NCI-H82 (cell line): ENCODE data around the gene PHF2.
"Not testable (repeated sequence)": the region's sequence is repeated elsewhere in the genome, so short reads cannot be mapped to it uniquely, and the experiment has no call there.

ENCODE experiments used
- DNase-seq: peaks from one replicate; lab custom pipeline; 2025; lab: John Stamatoyannopoulos, UW

Gene PHF2

DNA sequence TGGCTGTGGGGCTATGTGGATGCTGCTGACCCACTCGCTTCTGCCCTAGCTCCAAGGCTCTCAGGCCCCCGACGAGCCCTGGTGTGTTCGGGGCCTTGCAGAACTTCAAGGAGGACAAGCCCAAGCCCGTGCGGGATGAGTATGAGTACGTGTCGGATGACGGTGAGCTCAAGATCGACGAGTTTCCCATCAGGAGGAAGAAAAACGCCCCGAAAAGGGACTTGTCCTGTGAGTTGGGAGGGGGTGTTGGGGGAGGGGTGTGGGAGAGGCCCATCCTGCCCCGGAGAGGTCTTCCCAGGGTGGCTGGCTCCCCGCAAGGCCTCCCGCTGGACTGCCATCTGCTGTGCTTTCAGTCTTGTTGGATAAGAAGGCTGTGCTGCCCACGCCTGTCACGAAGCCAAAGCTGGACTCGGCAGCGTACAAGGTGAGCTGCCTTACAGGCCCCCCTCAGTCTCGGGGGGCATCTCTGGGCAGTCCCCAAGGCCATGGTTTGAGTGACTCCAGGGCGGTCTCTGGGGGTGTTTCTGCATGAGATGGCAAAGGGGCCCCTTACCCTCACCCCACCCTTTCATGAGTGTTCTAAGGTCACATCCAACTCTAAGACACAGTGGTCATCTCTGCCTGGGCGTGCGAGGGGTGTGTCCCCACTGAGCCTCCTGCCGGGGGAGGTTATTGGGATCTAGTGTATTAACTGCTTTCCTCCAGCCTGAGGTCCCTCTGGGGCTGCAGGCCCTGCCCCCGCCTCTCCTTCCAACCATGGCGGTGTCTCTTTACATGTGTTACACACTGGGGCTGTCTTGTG, 89.5 kb downstream of the PHF2 start:
- DNase-seq, result no peak

DNA sequence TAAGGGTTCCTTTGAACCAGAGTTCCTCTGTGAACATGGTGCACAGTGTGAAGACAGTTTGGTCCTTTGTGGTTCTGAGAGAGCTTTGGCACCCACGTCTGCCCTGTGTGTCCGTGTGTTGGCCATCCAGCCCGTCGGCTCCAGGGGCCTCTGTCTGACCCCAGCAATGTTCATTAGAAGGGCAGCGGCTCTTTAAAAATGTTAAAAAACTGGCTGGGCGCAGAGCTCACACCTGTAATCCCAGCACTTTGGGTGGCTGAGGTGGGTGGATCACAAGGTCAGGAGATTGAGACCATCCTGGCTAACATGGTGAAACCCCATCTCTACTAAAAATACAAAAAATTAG, 90.0 kb downstream of the PHF2 start:
- not testable (repeated sequence) for DNase-seq

DNA sequence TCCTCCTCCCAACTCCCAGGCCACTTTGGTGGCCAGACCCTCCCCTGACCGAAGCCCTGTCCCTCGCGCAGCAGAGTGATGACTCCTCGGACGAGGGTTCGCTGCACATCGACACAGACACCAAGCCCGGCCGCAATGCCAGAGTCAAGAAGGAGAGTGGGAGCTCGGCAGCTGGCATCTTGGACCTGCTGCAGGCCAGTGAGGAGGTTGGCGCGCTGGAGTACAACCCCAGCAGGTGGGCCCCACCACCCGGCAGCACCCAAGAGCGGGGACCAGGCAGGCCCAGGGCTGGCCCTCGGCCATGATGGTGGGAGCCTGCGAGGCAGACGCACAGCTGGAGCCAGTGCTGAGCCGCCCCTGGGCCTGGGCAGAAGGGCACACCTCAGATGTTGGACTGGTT, 90.6 kb downstream of the PHF2 start:
- DNase-seq, result no peak

DNA sequence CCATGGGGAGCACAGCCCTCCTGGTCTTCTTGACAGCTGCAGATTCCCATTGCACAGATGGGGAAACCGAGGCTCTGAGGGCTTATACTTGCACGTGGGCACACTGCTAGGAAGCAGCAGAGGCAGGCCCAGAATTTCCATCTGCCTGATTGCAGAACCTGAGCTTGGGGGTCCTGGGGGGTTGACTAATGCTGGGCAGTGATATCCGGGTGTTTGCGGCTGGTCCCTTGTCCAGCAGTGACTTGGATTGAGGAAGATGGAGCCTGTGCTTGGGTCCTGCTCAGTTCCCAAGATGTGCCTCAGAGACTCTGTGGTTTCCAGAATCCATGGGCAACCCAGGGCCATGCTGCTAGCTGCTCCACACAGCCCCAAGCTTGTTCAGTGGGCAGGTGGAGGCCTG, 91.2 kb downstream of the PHF2 start:
- DNase-seq, result no peak

DNA sequence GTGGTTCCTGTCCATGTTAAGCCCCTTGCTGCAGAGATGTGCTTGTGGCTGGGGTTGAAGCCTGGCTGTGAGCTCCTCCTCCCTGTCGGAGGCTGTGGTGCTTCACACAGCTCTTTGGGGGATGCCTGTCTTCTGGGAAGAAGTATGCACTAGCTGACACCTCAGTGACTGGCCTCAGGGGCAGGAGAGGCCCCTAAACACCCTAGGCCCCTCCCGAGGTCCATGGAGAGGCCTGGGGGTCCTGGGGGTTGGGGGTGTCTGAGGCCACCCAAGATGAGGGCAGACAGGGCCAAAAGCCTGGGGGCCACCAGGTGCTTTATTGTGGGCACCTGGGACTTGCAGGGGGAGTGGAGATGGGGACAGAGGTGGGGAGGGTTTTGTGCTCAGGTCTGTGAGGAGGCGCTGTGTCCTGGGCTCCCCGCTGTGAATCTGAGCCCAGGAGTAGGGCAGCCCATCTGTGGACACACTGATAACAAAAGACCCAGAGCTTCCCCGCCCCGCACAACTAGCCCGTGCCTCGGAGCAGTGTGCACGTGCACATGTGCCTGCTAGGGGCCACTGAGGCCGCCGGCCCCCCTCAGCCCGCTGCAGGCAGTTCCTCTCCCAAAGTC, 92.0 kb downstream of the PHF2 start:
- no peak for DNase-seq

DNA sequence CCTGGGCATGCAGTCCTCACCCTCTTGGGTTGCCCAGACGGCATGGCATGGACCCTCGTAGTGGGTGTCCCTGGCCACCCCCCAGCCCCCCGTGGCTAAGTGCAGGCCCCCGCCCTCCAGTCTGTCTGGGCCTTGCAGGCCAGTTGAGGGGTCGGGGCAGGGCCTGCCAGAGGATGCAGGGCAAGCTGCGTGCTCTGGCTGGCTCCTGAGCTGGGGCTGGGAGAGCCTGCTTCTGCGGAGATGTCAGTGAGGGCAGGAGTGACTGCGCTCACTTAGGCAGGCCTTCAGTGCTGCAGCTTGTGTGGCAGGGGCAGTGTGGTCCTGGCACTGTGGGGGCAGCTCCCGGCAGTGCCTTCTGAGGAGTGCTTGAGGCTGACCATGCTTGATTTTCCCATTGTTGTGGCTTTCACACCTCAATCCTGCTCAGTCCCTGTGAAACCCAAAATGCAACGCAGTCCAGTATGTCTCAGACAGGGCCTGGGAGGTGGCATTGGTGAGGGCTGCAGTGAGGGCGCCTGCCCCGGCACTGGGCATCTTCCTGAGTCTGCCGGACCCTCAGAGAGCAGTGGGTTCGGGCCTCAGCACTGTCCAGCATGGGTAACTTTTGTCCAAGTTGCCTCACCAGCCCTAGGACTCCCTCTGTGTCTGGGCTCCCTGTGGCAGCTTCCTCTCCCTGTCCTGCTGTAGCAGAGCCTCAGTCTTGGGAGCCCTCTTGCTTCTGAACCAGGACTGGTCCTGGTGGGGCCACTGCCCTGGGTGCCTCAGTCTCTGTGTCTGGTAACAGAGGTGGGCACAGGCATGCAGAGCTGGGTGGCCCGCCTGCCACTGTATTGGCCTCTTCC, 93.0 kb downstream of the PHF2 start:
- no peak for DNase-seq

DNA sequence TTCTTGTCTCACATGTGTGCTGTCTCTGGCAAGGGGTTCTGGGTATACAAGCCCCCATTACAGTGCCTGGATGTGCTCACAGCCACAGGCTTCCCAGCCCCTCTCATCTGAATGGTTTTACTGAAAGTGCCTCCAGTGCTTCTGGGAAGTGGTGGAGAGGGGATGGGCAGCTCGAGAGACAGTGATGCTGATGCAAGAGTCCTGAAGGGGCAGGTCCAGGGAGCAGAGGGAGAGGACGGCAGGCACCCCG, 93.5 kb downstream of the PHF2 start:
- no peak for DNase-seq

DNA sequence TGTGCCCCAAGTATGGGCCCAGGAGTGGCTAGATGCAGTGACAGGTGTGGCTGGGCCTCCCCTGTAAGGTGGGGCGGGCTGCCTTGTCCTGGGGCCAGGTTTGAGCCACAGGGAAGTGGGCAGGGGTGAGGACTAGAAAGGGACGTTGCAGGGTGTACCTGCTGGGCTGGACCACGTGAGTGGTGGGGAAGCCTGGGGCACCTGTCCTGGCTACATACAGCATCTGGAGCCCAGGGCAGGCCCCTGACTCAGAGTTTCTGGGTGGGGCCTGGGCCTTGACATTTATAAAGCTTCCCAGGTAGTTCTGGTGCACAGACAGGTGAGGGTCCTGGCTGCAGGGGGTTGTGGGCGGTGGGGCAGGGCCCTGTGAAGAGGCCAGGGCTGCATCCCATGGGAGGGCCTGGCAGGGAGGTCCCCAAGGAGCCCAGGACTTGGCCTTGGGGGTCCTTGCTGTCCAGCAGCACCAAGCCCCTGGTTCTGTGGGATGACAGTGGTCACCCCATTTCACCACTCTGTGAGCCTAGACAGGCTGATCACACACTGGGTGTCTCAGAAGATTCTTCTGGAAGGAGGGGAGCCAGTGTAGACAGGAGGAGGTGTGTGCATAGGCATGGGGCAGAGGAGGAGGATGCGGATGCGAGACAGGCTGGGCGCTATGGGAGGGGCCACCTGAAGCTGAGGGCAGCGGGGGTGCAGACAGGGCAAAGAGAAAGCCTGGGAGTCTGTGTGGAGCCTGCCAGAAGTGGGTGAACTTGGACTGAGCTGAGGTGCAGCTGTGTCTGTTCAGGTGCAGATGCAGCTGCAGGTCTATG, 94.0 kb downstream of the PHF2 start:
- no peak for DNase-seq

DNA sequence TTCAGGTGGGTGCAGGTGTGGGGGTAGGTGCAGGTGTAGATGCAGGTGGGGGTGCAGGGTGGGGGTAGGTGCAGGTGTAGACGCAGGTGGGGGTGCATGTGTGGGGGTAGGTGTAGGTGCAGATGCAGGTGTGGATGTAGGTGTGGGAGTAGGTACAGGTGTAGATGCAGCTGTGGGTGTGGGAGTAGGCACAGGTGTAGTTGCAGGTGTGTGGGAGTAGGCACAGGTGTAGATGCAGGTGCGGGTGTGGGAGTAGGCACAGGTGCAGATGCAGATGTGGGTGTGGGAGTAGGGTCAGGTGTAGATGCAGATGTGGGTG, 94.6 kb downstream of the PHF2 start:
- no peak for DNase-seq

DNA sequence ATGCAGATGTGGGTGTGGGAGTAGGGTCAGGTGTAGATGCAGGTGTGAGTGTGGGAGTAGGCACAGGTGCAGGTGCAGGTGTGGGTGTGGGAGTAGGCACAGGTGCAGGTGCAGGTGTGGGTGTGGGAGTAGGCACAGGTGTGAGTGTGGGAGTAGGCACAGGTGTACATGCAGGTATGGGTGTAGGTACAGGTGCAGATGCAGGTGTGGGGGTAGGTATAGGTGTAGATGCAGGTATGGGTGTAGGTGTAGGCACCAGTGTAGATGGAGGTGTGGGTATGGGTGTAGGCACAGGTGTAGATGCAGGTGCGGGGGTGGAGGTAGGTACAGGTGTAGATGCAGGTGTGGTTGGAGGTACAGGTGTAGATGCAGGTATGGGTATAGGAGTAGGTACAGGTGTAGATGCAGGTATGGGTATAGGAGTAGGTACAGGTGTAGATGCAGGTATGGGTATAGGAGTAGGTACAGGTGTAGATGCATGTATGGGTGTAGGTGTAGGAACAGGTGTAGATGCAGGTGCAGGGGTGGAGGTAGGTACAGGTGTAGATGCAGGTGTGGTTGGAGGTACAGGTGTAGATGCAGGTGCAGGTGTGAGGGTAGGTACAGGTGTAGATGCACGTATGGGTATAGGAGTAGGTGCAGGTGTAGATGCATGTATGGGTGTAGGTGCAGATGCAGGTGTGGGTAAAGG, 96.1 kb downstream of the PHF2 start:
- not testable (repeated sequence) for DNase-seq

DNA sequence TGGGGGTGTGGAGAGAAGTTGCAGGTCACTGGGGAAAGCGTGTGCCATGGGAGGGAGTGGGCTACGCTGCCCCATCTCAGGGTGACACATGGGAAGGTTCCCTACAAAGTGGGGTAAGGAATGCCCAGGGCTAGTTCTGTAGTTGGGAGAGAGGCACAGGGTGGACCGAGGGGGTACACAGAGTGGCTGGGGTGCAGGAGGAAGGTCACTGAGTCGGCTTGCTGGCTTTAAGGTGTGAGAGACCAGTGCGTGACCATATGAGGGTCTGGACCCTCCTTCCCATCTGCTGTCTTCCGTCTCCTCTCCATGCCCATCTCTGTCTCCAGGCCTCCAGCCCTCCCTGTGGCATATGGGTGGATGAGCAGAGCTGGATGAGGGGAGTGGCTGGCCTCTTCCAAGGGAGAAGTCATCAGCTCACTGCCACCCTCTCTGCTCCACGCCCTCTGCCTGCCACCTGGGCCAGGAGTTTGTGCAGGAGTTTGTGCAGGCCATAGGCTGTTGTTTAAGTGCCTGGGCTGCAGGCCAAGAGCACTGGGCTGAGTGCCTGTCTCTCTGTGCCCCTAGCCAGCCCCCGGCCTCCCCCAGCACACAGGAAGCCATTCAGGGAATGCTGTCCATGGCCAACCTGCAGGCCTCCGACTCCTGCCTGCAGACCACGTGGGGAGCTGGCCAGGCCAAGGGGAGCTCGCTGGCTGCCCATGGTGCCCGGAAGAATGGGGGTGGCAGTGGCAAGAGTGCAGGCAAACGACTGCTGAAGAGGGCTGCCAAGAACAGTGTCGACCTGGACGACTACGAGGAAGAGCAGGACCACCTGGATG, 96.8 kb downstream of the PHF2 start:
- DNase-seq, result no peak

DNA sequence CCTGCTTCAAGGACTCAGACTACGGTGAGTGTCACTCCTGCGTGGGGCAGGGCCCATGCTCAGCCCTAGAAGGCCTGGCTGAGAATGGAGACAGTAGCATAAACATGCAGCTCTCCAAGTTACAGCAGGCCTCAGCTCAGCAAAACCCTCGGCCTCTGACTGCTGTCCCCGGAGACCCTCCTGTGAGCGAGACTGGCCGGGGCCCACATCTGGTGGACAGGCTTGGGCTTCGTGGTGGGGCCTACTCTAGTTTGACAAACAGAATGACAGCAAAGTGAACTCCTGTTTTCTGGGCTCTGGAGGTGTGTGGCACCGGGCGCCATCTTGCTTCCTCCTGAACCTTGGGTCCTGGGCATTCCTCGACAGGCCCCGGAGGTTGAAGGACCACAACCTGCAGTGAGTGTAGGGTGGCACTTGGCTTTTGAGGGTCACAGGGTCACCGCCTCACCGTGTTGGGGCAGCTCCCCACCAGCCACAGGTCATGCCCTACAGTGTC, 97.5 kb downstream of the PHF2 start:
- no peak for DNase-seq

DNA sequence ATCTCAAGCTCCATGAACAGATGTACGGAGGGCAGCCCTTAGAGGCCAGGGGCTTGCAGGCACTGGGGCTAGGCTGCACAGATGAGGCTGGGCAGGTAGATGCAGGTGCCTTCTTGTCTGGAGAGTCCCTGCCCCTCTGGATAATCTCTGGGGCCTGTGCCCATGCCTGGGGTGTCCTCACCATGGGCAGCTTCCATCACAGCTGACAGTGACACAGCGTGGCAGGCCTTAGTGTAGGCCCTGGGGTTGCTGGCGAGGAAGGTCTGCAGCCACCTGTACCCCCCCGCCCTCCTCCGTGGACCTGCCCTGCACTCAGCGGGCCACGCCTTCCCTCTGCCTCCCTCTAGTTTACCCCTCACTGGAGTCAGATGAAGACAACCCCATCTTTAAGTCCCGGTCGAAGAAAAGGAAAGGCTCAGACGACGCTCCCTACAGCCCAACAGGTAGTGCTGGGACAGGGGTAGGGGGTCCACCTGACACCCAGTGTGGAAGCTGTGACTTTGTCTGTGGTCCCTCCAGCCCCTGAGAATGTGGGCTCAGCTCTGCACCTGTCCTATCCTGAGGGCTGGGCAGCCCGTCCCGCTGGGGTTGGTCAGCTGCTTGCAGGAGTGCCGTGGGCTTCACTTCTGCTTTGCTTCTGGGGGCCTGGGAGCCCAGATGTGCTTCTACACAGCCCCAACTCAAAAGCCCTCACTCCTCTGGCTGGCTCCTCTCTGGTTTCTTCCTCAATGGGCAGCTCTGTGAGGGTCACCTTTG, 98.4 kb downstream of the PHF2 start:
- DNase-seq, result no peak

DNA sequence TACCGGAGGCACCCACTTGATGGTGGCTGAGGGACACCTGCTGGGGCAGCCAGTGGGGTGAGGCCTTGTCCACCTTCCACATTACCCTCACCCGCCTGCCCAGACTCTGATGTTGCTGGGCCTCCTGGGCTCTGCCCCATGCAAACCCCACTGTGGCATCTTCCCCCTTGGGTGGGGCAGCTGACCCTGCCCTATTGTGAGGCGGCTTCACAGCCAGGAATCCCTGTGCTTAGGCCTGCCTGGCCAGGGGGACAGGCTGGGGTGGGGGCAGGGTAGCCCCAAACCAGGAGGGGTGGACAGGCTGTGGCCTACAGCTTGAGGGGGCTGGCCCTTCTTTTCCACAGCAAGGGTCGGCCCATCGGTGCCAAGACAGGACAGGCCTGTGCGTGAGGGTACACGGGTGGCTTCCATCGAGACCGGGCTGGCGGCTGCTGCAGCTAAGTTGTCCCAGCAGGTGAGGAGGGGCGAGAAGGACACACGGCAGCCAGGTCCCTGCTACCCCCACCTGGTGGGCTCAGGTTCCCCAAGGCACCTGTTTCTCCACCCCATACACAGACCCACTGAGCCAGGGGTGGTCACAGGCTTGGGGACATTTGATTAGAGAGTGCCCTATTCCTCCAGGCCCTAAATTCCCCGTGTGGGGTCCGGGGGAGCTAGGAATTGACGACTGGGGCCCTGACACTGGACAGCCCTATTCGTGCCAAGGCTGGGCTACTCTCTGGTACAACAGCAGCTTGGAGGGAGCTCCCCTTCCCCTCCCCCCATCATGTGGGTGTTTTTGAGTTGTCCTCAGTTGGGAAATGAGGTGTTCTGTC, 99.2 kb downstream of the PHF2 start:
- no peak for DNase-seq

DNA sequence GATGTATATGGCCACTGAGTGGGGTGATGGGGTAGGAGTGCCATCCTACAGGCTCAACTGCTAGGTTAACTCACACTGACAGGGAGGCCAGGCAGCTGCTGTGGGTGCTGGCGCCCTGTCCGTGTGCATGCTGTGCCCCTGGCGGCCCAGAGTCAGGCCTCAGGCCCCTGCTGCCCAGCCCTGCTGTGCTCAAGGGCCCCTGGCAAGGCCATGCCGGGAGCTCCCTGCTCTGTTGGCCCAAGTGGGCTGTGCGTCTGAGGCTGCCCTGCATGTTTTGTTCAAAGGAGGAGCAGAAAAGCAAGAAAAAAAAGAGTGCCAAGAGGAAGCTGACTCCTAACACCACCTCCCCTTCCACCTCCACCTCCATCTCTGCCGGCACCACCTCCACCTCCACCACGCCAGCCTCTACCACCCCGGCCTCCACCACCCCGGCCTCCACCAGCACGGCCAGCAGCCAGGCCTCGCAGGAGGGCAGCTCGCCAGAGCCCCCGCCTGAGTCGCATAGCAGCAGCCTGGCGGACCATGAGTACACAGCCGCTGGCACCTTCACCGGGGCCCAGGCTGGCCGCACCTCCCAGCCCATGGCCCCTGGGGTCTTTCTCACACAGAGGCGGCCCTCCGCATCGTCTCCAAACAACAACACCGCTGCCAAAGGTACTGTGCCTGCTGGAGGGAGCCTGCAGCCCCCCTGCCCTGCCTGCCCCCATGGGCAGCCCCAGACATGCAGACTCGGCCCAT, 100.1 kb downstream of the PHF2 start:
- DNase-seq, result no peak

DNA sequence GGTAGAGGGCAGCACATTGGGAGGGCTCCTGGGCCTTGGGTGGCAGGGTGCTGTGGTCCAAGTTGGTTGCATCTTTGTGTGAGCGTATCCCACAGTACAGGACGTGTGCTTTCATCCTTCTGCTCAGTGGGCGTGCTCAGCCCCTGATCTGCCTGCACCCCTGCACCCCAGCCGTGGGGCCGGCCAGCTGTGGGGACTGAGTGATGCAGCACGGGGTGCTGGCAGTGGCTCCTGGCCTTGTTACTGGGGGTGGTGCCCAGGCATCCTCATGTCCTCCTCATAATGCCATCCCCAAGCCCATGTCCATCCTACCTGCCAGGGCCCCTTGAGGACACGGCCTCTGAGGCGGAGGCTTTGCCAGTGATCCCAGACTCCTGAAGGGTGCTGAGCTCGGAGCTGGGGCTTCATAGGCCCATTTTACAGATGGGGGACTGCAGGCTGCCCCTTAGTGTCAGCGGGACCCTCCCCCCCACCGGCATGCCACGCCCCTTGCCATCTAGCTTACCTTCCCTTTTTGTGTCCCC, 100.7 kb downstream of the PHF2 start:
- DNase-seq, result no peak

DNA sequence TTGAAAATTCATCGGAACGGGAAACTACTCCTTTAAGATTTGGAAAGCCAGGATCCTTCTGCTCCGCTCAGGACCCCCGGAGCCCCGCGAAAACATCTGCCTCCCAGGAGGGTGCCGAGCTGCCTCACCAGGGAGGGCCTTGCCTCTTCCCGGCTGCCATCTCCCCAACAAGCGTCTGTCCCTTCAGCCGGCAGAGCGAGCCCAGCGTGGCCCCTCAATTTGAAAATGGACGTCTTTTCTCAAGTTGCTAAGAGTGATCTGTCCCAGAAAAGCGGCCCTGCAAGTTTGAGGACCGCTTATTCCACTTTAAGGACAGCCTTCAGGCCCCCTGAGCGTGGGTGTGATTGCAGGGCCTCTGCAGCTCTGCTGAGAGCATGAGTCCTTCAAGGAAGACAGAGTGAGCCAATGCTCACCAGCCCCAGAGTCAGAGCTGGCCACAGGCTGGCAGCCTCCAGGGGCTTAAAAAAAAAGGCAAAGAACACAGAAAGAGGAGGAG, 101.3 kb downstream of the PHF2 start:
- no peak for DNase-seq
